HG02840 (cell line): ENCODE measurements around the gene CPEB1.
"Not testable (repeated sequence)": the region's sequence is repeated elsewhere in the genome, so short reads cannot be mapped to it uniquely, and the experiment has no call there.

Experiments used
- ATAC-seq: cut with Tn5 transposase; IDR thresholded peaks from one replicate; pipeline ENCODE4 v1.9.1; 2021; ENCODE audit warnings: mild to moderate bottlenecking, moderate library complexity, moderate number of reproducible peaks; ENCODE audit not compliant: unreplicated experiment, low FRiP score

The CPEB1 gene

DNA sequence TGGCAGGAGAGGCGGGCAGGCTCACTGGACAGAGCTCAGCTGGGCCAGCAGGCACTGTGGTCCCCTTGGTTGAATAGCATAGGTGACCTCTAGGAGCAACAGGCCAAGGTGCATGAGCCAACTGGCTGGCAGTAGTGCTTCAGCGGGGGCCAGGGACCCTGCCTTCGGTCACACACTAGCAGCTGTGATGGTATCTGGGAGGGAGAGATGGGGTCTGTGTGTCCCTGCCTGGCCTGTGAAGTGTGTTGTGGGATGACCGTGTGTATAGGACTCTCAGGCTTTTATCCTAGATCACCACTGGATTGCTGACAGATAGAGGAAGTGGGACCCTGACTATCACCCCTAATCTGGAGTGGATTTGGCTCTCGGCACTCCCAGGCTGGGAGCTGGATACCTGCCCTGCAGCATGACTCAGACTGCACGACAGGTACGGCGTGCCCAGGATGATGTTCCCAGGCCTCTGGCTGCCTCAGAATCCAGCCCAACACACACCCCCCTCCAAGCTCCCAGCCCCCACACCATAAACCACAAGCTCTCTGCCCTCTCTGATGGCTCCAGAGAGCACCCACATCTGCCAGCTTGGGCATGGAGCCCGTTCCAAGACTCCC lies 114.7 kb downstream of the CPEB1 start:
- no peak for ATAC-seq

DNA sequence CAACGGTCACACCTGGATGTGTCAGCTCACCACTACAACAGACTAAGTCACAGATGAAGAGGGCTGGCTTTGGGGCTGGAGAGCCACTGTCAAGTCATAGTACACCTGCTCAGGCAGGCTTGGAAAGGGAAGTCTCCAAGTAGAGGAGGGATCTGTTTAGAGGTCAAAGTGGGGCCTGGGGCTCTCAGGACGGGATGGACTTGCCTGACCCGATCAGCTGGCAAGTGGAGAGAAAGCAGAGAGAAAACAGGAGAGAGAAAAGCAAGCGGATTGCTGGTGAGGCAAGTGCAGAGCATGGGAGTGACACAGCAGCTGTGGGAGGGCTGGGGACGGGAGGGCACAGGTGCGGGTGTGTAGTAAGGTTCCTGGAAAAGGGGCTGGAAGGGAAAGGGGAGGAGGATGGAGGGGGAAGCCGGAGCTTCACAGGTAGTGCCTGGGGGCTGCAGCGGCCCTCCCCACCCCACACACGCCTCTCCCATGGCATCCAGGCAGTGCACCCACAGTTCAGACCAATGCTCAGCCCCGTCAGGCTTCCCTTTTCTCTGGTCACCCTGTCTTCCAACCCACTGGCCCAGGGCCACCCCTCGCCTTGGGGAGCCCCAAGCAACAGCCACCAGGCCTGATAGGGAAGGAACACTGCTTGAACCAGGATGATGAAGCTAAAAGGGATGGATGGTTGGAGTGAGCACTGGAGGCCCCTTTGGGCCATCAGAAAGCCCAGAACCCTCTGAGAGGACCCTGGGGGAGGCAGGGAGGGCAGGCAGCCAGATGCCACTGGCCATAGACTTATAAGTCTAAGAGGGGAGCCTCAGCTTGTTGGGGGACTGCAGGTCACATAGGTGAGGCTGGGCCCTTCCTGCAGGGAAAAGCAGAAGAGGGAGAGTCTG lies 115.4 kb downstream of the CPEB1 start:
- no peak for ATAC-seq

DNA sequence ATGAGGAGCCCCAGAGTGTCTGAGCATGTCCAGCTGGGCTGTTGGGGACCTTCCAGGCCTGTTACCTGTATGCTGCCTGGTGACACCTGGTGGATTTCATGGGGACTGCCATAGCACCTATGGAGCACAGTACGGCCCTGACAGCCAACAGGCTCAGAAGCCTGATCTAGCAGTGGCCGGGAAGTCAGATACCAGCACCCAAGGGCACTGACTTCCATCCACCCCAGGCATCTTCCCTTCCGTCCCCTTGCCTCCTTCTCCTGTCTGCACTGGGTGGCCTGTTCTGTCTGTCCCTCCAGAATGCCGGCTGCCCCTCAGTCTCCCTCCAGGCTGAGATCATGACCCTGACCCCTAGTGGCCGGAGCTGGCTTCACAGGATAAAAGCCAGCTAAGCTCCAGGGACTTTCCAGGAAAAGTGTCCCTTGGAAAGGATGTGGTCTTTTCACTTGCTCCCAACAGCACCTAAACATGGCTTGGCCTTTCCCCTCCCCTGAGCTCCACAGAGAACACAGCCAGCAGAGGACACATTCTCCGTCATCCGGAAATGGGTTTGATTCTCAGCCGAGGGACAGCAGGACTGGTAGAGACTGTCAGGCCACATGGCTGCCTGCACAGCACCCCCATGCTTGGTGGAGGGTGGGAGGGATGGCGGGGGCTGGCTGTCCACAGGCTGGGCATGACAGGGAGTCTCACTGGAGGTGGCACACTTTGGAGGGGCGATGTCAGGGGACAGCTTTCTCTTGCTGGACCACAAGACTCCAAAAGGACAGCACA lies 116.4 kb downstream of the CPEB1 start:
- peak; percentile 84 for ATAC-seq

DNA sequence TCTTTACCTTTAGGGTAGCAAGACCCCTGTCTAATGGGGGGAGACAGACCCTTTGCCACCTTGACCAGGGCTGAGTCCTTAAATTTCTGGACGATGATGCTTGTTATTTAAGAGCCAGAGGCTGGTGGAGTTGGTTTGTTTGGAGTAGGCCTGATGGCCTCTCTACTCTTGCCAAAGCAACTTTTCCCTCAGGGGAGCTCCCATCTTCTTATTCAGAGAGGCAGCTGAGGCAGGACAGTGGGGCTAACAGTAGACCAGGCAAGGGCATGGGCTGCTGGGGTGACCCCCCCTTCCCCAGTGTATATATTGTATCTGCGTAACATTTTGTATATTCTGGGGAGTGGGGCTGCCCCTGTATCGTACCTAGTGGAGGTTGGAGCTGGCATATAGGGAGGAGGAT lies 117.2 kb downstream of the CPEB1 start:
- ATAC-seq: no peak

DNA sequence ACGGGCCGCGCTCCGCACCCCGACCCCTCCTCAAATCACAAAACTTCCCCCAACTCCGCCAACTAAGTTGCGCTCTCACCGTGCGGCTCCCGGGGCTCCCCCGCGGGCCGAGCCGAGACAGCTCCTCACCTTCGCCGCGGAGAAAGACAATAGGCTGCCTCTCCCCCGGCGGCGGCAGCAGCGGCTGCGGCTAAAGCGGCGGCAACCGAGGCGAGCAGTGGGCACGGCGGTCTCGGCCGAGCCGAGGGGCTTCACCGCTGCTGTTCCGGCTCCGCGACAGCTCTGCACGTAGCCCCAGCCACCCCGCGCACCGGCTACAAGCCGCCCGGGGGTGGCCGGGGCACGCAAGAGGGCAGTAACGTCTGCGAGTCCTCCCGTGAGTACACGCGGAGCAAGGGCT lies 133.6 kb downstream of the CPEB1 start:
- ATAC-seq: not testable (repeated sequence)

DNA sequence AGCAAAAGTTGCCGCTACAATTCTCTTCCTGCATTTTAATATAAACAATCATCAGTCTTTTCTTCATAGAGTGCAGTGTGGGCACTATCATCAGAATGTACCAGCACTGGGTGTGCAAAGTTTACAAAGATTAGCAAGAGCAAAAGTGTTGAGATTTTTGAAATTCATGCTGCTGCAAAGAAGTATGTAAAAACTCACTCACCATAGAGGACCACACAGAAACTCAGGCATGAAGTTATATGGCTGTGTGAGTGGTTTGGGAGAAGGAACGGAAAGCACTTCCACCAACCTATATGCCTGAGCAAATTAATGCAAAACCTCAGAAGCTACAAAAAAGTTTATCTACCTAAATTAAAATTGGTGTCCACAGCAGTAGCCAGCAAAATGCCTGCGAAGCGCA lies 139.5 kb downstream of the CPEB1 start:
- not testable (repeated sequence) for ATAC-seq

DNA sequence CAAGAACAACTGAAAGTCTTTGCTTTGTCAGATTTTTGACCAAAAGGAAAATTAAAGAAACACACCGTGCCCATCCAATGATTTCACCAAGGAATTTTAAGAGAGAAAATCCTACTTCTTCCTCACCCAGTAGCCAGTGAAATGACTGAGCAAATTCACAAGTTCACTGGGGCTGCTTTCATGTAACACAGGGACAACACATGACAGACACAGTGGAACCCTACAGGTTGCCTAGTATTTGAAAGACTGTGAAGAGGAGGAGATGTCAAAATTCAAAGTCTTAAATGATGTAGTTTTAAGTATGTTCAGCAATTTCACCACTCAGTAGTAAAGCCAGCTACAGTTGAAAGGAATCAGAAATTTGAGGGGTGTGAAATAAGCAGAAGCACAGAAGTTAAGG lies 140.1 kb downstream of the CPEB1 start:
- not testable (repeated sequence) for ATAC-seq

DNA sequence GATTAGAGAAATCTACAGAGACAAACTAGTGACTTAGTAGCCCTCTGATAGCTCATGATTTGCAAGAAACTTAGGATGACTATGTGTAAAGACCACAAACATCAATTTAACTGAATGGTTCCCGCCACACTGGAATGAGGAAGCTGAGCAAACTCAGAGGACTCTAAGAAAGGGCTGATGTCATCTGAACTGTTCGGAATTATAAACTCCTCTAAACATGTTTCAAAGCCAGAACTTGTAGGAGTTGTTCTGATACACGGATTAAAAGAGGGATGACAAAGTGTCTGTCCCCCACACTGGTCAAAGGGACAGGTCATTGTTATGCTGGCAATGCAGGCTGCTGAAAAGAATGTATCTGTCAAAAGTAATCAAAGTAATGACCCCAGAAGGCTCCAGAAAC lies 141.3 kb downstream of the CPEB1 start:
- ATAC-seq: not testable (repeated sequence)

DNA sequence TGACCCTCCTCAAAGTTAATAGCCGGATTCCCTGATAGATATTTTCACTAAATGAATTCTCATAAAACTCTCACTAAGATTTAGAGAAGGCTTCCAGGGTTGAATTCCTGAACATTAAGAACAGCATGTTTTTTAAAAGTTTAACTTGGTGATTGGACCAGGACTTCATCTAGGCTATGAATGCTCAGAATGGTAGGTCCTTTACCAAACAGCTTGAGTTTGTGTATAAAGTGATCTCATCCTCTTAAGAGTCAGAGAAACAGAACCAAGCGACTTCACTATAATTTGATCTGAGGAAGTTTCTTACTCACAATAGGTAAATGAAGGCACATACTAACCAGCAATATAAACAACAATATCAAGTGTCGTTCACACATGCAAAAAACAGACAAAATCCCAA lies 143.1 kb downstream of the CPEB1 start:
- not testable (repeated sequence) for ATAC-seq

DNA sequence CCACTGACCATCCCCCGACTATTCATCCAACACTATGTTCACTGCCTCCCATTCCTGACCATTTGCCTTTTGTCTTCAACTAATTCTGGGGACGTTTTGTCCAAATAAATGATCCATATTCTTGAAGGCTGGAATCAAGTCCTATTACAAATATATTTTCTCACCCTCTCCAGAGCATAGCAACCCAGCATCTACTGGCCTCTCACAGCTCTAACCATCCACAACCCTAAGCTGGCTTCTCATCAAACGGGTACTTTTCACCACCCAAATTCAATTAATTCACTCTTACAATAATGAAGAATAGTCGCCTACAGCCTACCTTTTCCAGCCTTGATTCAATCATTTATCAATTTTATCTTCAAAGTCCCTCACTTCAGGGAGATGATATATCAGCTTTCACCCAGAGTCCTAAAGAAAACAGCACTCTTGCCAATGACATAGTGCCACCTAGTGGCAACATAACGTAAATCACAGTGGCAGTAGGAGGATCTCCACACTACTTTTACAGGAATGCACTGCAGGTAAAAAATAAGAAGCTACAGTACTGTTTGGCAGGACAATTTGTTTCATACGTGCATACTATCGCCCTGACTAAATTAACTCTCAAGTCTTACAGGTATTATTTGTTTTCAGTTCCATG lies 144.3 kb downstream of the CPEB1 start:
- ATAC-seq: not testable (repeated sequence)

DNA sequence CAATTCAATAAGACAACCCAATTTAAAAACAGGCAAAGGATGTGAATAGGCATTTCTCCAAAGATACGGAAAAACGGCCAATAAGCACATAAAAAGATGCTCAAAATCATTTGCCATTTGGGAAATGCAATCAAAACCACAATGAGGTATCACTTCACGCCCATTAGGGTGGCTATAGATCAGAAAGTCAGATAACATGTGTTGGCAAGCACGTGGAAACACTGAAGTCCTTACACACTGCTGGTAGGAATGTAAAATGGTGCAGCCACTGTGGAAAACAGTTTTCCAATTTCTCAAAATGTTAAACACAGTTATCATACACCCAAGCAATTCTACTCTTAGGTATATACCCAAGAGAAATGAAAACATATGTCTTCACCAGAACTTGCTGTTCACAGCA lies 146.4 kb downstream of the CPEB1 start:
- not testable (repeated sequence) for ATAC-seq

DNA sequence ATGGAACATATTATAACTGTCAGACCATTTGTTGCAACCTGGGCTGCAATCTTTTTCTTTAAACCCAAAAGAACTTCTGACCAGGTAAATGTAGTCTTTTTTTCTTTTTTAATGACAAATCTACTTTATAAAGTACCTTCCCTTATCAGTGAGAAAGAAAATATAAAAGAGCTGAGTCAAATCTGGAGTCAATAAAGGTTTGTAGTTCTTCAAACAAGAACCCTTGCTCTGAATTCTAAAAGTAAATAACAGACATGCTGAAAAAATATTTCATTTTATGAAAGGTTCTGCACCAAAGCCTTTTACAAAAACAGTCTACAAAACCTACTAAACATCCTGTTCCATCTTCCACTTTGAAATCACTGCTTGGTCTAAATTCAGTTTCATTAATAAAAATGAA lies 149.2 kb downstream of the CPEB1 start:
- ATAC-seq: not testable (repeated sequence)
